A673 (cell line): ENCODE data around the gene TAF6. TPM values are rescaled to one million over a fixed set of nuclear protein-coding genes. Genes with fewer than 3 reads are reported as not detected.

Source experiments
- BruUV-seq: library from RNA; stranded (reverse); fragments of 400-500 nt; replicated peaks from 2 replicates; lab custom pipeline; 2021; lab: Mats Ljungman, UMichigan
- CTCF ChIA-PET: fragments of 300-600 bp; sonication (Branson Sonifier 250); formaldehyde crosslinking; loops from one replicate; lab custom pipeline; 2022; ENCODE audit warnings: antibody characterized with exemption; lab: Charles Lee
- POLR2A ChIA-PET: fragments of 300-600 bp; sonication (Branson Sonifier 250); formaldehyde crosslinking; loops from one replicate; lab custom pipeline; 2022; ENCODE audit warnings: antibody characterized with exemption; ENCODE audit not compliant: low non-redundant PET; lab: Charles Lee
- DNase-seq: peaks from one replicate; pipeline ENCODE4 v3.0.0-alpha.2; 2015; ENCODE audit warnings: low spot score
- H3K27ac ChIP-seq: fragments of 200-600 bp; sonication (generic); 2 replicates; pipeline ENCODE4 v1.5.1; 2016; ENCODE audit warnings: mixed run types, low read depth, mild to moderate bottlenecking, mixed read lengths, antibody characterized with exemption, low read length; ENCODE audit not compliant: poor library complexity, severe bottlenecking
- H3K27me3 ChIP-seq: fragments of 200-600 bp; sonication (generic); replicated peaks from 2 replicates; pipeline ENCODE4 v1.6.1; 2017; ENCODE audit warnings: mixed run types, low read depth, mild to moderate bottlenecking, mixed read lengths, antibody characterized with exemption, low read length; ENCODE audit not compliant: insufficient read depth, poor library complexity
- H3K36me3 ChIP-seq: fragments of 200-600 bp; sonication (generic); 2 replicates; pipeline ENCODE4 v1.6.1; 2016; ENCODE audit warnings: mixed run types, mild to moderate bottlenecking, mixed read lengths, antibody characterized with exemption, low read length; ENCODE audit not compliant: insufficient read depth, poor library complexity, severe bottlenecking
- H3K4me1 ChIP-seq: fragments of 200-600 bp; sonication (generic); 2 replicates; pipeline ENCODE4 v1.6.1; 2017; ENCODE audit warnings: mixed run types, mild to moderate bottlenecking, mixed read lengths, antibody characterized with exemption, low read length; ENCODE audit not compliant: insufficient read depth, poor library complexity, severe bottlenecking
- H3K4me3 ChIP-seq: fragments of 200-600 bp; sonication (generic); 2 replicates; pipeline ENCODE4 v1.5.1; 2016; ENCODE audit warnings: low read depth, mixed run types, mild to moderate bottlenecking, mixed read lengths, low read length; ENCODE audit not compliant: poor library complexity, severe bottlenecking
- H3K9me3 ChIP-seq: fragments of 200-600 bp; sonication (generic); 2 replicates; pipeline ENCODE4 v1.6.1; 2016; ENCODE audit warnings: mixed run types, low read depth, mild to moderate bottlenecking, mixed read lengths, antibody characterized with exemption, low read length; ENCODE audit not compliant: poor library complexity, severe bottlenecking
- EZH2 ChIP-seq: fragments of 200-600 bp; sonication (generic); IDR thresholded peaks from 2 replicates; pipeline ENCODE4 v1.6.1; 2017; ENCODE audit warnings: borderline replicate concordance, low read depth, mild to moderate bottlenecking, mixed read lengths, antibody characterized with exemption, low read length; ENCODE audit not compliant: poor library complexity, severe bottlenecking
- intact Hi-C: fragments of 100-400 bp; cut with micrococcal nuclease; formaldehyde crosslinking; loops from one replicate; pipeline ENCODE4 v1.10.0; 2022; ENCODE audit not compliant: unreplicated experiment
- total RNA-seq: library from RNA; stranded (reverse); gene quantifications from 2 replicates; pipeline ENCODE4 v1.2.3, GENCODE V29; 2021
- TF ChIP-seq, protein P1 (sequence below): fragments of 300-800, 200-600 bp; sonication (generic); conservative IDR thresholded peaks from 2 replicates; pipeline ENCODE4 v1.5.1; 2017; ENCODE audit warnings: low read depth, mild to moderate bottlenecking, antibody characterized with exemption, low read length, moderate library complexity, mixed read lengths

TAF6 gene
- total RNA-seq, 1 experiment from 2014 or later, result 97.3 TPM

DNA sequence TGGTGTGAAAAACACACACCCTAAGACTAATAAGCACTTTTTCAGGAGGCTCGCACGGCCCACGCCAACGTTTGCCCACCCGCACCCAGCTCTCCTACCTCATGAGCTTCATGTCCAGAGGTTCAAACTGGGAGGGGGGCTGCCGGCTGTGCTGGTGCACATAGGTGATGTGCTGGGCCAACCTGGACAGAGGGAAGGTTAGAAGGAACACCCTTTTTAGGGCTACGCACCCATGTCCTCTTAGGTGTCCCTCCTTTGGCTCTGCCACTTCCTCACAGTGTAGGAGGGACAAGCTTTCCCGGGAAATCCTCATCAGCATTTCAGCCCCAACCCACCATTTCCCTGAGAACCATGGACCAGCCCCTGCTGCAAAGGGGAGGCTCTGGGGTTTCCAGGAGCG, 23.9 kb downstream of the TAF6 start:
- Histone ChIP-seq H3K36me3 (peaks cover 98% of the 10 kb centered on the region), H3K4me3 (no peak overlapping the region), H3K9me3 (no peaks in the 10 kb centered on the region), H3K27ac (peak overlapping the region; percentile 22), H3K27me3 (no peaks in the 10 kb centered on the region), H3K4me1 (peaks cover 29% of the 10 kb centered on the region)
- ChIA-PET CTCF (interaction anchor here (0.6 kb wide), 1 partner anchor 68 kb away, joined by 3 read pairs; no protein-coding TSS in a partner anchor), POLR2A (no interaction called here)
- intact Hi-C loops, result no loop called here
- no peak for DNase-seq
- TF ChIP-seq EZH2, result no peak
- TF ChIP-seq, protein P1, sequence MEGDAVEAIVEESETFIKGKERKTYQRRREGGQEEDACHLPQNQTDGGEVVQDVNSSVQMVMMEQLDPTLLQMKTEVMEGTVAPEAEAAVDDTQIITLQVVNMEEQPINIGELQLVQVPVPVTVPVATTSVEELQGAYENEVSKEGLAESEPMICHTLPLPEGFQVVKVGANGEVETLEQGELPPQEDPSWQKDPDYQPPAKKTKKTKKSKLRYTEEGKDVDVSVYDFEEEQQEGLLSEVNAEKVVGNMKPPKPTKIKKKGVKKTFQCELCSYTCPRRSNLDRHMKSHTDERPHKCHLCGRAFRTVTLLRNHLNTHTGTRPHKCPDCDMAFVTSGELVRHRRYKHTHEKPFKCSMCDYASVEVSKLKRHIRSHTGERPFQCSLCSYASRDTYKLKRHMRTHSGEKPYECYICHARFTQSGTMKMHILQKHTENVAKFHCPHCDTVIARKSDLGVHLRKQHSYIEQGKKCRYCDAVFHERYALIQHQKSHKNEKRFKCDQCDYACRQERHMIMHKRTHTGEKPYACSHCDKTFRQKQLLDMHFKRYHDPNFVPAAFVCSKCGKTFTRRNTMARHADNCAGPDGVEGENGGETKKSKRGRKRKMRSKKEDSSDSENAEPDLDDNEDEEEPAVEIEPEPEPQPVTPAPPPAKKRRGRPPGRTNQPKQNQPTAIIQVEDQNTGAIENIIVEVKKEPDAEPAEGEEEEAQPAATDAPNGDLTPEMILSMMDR, result no peak
- BruUV-seq, result no TSS peak

DNA sequence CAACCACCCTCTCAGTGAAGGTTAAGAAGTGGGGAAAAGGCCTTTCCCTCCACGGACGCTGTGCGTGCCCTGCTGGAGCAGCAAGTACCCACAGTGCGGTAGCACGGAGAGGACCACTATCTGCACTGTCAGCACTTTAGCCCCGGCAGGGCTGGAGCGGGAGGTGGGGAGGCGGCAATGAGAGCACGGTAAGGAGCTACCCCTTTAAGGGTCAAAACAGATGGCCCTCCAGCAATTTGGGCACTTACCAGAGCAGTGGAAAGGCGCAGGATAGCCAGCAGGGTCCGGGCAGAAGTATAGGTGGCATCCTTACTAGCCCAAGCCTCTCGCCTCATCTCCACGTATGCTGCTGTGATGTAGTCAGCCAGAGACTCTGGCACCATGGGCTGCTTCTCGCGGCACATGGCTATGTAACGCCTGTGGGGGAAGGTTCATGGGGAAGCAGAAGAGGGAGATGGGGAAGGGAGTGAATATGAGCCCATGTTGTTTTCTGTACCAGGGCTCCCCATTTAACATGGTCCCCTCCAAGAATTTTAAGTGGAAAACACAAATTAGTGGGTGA, 25.2 kb downstream of the TAF6 start:
- peaks cover 21% of the 10 kb centered on the region for H3K4me1 ChIP-seq
- no peaks in the 10 kb centered on the region for H3K9me3 ChIP-seq
- intact Hi-C loops, result no loop called here
- H3K27me3 ChIP-seq, result no peaks in the 10 kb centered on the region
- no TSS peak for BruUV-seq
- H3K4me3 ChIP-seq, result no peak overlapping the region
- CTCF ChIA-PET, result no interaction called here
- POLR2A ChIA-PET, result interaction anchor here (0.7 kb wide), 1 partner anchor 213 kb away, joined by 3 read pairs; no protein-coding TSS in a partner anchor
- DNase-seq, result peak; percentile 37
- TF ChIP-seq, protein P1, result no peak
- TF ChIP-seq EZH2, result no peak
- peaks cover 90% of the 10 kb centered on the region for H3K36me3 ChIP-seq
- H3K27ac ChIP-seq, result peak overlapping the region; percentile 17

DNA sequence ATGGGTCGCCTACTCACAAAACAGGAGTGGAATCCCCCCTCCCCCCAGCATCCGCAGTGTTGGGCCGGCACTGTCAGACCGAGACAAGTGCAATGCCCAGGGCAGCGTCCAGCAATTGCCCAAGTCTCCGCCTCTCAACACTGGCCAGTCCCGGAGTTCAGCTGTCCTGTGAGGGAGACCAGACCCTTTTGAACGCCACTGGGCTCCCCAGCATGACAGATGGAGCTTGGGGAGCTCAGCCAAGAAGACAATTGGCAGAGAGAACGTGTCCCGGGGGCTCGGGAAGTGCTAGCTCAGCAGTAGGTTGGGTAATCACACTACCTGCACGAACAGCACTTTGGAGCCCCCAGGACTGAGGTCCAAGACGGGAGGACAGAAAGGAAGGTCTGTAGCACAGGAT, 25.7 kb downstream of the TAF6 start:
- intact Hi-C loops, result no loop called here
- Histone ChIP-seq H3K9me3 (no peaks in the 10 kb centered on the region), H3K4me3 (no peak overlapping the region), H3K36me3 (peaks cover 85% of the 10 kb centered on the region), H3K27me3 (no peaks in the 10 kb centered on the region), H3K4me1 (peaks cover 21% of the 10 kb centered on the region), H3K27ac (peak overlapping the region; percentile 17)
- no peak for DNase-seq
- ChIA-PET CTCF (no interaction called here), POLR2A (interaction anchor here (0.7 kb wide), 1 partner anchor 213 kb away, joined by 3 read pairs; no protein-coding TSS in a partner anchor)
- TF ChIP-seq, protein P1, result no peak
- no peak for TF ChIP-seq EZH2
- no TSS peak for BruUV-seq
